Smooth muscle cell (in vitro differentiated cells): ENCODE results near the gene CPVL. TPM values are rescaled to one million over a fixed set of nuclear protein-coding genes. Genes with fewer than 3 reads are reported as not detected.
A peak's percentile ranks its signal among the peaks of the same experiment; 100 is the strongest.

Experiments used
- DNase-seq: peaks from one replicate; lab custom pipeline; 2025; ENCODE audit not compliant: unreplicated experiment; lab: John Stamatoyannopoulos, UW
- H2AFZ ChIP-seq: fragments of 200-600 bp; sonication (generic); 2 replicates; pipeline ENCODE4 v1.6.0; 2016; ENCODE audit warnings: antibody characterized with exemption, low read depth, mild to moderate bottlenecking
- H3F3A ChIP-seq: fragments of 200-600 bp; sonication (generic); 2 replicates; pipeline ENCODE4 v1.6.0; 2017; ENCODE audit warnings: antibody characterized with exemption, low read depth
- H3K27ac ChIP-seq: fragments of 200-600 bp; sonication (generic); 2 replicates; pipeline ENCODE4 v1.5.1; 2016; ENCODE audit warnings: low read depth, mild to moderate bottlenecking
- H3K27me3 ChIP-seq: fragments of 200-600 bp; sonication (generic); 2 replicates; pipeline ENCODE4 v1.6.1; 2016; ENCODE audit warnings: low read depth, mild to moderate bottlenecking
- H3K36me3 ChIP-seq: fragments of 200-600 bp; sonication (generic); 2 replicates; pipeline ENCODE4 v1.5.1; 2016; ENCODE audit warnings: low read depth
- H3K4me1 ChIP-seq: fragments of 200-600 bp; sonication (generic); 2 replicates; pipeline ENCODE4 v1.5.1; 2016; ENCODE audit warnings: low read depth
- H3K4me2 ChIP-seq: fragments of 200-600 bp; sonication (generic); 2 replicates; pipeline ENCODE4 v1.6.0; 2016; ENCODE audit warnings: mild to moderate bottlenecking
- H3K4me3 ChIP-seq: fragments of 200-600 bp; sonication (generic); 2 replicates; pipeline ENCODE4 v1.5.1; 2016; ENCODE audit warnings: mild to moderate bottlenecking
- H3K79me2 ChIP-seq: fragments of 200-600 bp; sonication (generic); 2 replicates; pipeline ENCODE4 v1.6.0; 2016; ENCODE audit warnings: low read depth, mild to moderate bottlenecking
- H3K9ac ChIP-seq: fragments of 200-600 bp; sonication (generic); 2 replicates; pipeline ENCODE4 v1.6.0; 2016; ENCODE audit warnings: low read depth
- H3K9me3 ChIP-seq: fragments of 200-600 bp; sonication (generic); replicated peaks from 2 replicates; pipeline ENCODE4 v1.5.1; 2016; ENCODE audit warnings: low read depth
- H4K20me1 ChIP-seq: fragments of 200-600 bp; sonication (generic); 2 replicates; pipeline ENCODE4 v1.6.0; 2016; ENCODE audit warnings: low read depth
- whole genome bisulfite sequencing: methylation state at CpG from one replicate; pipeline ENCODE4 v1.1.7; 2016; ENCODE audit warnings: low lambda C conversion rate; 5-methylcytosine and 5-hydroxymethylcytosine counted together
- polyA plus RNA-seq: library from polyadenylated mRNA; unstranded; fragments of >200 nt; fragmentation: Nextera tagmentation; extraction: Ambion mirVana; gene quantifications from 2 replicates; pipeline ENCODE4 v1.2.1, GENCODE V29; 2016
- total RNA-seq: library from RNA; depleted of rRNA; stranded (reverse); fragments of >200 nt; gene quantifications from 2 replicates; pipeline ENCODE4 v1.2.3, GENCODE V29; 2014
- TF ChIP-seq, protein P1 (sequence below): fragments of 200-600 bp; sonication (generic); IDR thresholded peaks from 2 replicates; pipeline ENCODE4 v1.5.1; 2017; ENCODE audit warnings: borderline replicate concordance, mild to moderate bottlenecking, antibody characterized with exemption; ENCODE audit not compliant: insufficient read depth, poor library complexity, severe bottlenecking

CPVL gene
- total and polyA plus RNA-seq, 2 experiments from 2014 or later, result 7.2 to 29.8 TPM

DNA sequence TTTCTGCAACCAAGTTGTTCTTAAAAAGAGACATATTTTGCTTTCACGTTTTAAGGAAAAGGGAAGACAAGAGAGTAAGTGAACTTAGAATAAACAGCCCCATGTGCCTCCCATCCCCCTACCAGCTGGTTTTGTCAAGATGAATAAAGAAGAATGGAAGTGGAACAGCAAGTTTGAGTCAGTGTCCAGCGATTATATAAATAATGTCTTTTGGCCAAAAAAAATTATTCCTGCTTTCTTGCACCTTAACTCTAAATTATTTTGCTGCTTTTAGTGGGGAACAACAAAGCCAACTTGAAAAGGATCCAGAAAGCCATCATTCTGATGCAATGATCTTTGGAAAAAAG is 105.8 kb downstream of the CPVL start:
- Histone ChIP-seq H3K4me2 (peak overlapping the region; percentile 71), H2AFZ (no peak overlapping the region), H4K20me1 (no peaks in the 10 kb centered on the region), H3K4me3 (no peak overlapping the region), H3F3A (peaks cover 38% of the 10 kb centered on the region), H3K79me2 (no peaks in the 10 kb centered on the region), H3K27ac (peak overlapping the region; percentile 91), H3K27me3 (no peaks in the 10 kb centered on the region), H3K9ac (no peak overlapping the region), H3K4me1 (peaks cover 44% of the 10 kb centered on the region), H3K9me3 (no peaks in the 10 kb centered on the region), H3K36me3 (no peaks in the 10 kb centered on the region)
- 72% methylated on average over 2 of the region's 2 CpGs for WGBS
- DNase-seq, result no peak
- TF ChIP-seq, protein P1, sequence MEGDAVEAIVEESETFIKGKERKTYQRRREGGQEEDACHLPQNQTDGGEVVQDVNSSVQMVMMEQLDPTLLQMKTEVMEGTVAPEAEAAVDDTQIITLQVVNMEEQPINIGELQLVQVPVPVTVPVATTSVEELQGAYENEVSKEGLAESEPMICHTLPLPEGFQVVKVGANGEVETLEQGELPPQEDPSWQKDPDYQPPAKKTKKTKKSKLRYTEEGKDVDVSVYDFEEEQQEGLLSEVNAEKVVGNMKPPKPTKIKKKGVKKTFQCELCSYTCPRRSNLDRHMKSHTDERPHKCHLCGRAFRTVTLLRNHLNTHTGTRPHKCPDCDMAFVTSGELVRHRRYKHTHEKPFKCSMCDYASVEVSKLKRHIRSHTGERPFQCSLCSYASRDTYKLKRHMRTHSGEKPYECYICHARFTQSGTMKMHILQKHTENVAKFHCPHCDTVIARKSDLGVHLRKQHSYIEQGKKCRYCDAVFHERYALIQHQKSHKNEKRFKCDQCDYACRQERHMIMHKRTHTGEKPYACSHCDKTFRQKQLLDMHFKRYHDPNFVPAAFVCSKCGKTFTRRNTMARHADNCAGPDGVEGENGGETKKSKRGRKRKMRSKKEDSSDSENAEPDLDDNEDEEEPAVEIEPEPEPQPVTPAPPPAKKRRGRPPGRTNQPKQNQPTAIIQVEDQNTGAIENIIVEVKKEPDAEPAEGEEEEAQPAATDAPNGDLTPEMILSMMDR, result no peak

DNA sequence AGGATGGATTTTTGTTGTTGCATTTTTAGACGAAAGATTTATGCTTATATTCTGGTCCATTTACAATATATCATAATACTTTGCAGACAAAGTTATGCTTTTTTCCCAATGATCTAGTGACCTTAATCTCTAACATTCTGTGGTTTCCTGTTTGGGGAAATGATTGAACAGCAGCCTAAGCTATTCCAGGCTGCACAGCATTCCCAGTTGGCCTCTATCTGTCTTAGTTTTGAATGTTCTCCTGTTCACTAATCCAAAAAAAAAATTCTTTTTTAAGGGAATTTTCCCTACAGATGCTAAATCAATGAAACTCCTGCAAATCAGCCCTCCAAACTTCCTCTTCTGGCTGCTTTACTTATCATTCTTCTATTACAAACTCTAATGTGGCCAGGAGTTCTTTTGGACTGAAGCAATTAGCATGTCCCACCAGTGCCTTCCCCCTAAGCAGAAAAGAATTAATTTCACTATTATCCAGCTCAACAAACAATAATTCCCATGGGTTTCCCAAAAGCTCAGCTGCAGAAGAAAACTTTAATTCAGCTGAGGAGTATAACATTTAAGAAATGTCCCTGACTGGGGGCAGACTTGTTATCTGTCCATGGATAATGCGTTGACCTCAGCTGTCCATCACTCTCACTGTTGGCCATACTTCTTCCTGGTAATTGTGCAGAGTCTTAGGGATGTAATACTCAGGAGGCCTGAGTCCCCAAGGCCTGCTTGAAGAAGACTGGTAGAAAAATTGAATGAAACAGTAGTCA is 106.3 kb downstream of the CPVL start:
- Histone ChIP-seq H3K27ac (peak overlapping the region; percentile 91), H3K36me3 (no peaks in the 10 kb centered on the region), H3K4me3 (no peak overlapping the region), H3K79me2 (no peaks in the 10 kb centered on the region), H3K27me3 (no peaks in the 10 kb centered on the region), H3K9me3 (no peaks in the 10 kb centered on the region), H2AFZ (no peak overlapping the region), H4K20me1 (no peaks in the 10 kb centered on the region), H3F3A (peaks cover 41% of the 10 kb centered on the region), H3K9ac (peak overlapping the region; percentile 13), H3K4me2 (peak overlapping the region; percentile 71), H3K4me1 (peaks cover 44% of the 10 kb centered on the region)
- no peak for DNase-seq
- TF ChIP-seq, protein P1, result no peak
- 38% methylated on average over 2 of the region's 2 CpGs for WGBS

DNA sequence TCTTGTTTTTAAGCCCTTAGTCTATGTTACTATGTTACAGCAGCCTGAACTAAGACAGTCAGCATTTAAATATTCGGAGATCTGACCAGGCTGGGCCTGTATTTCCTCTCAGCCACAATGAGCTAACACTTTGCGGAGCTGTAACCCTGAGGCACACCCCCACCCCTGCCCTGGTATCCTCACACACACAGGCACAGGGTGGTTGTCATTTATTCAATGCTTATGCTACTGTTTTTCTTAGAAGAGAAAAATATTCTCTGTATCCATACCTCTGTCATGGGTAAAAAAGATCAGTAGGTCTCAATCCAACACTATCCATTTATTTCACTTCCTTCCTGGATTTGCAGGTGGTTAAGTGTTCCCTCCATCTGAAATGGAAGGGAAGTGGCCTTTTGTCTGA is 107.9 kb downstream of the CPVL start:
- H3K9me3 ChIP-seq, result no peaks in the 10 kb centered on the region
- peaks cover 42% of the 10 kb centered on the region for H3K4me1 ChIP-seq
- no peak for DNase-seq
- 0% methylated on average over 2 of the region's 2 CpGs for WGBS
- no peak overlapping the region for H3K4me3 ChIP-seq
- H4K20me1 ChIP-seq, result no peaks in the 10 kb centered on the region
- TF ChIP-seq, protein P1, result no peak
- H3K9ac ChIP-seq, result peak overlapping the region; percentile 13
- peak overlapping the region; percentile 91 for H3K27ac ChIP-seq
- no peaks in the 10 kb centered on the region for H3K79me2 ChIP-seq
- H2AFZ ChIP-seq, result no peak overlapping the region
- peak overlapping the region; percentile 71 for H3K4me2 ChIP-seq
- no peaks in the 10 kb centered on the region for H3K36me3 ChIP-seq
- peaks cover 42% of the 10 kb centered on the region for H3F3A ChIP-seq
- H3K27me3 ChIP-seq, result no peaks in the 10 kb centered on the region
